Mammary epithelial cell (primary cell): ENCODE results near the gene BCL11B.

Source experiments
- EZH2 ChIP-seq: IDR thresholded peaks from 2 replicates; pipeline ENCODE4 v1.6.1; 2012; ENCODE audit warnings: low read length, inconsistent platforms, borderline replicate concordance
- TF ChIP-seq, protein P1 (sequence below), 2 donors: IDR thresholded peaks in 1 of 2; conservative IDR thresholded peaks in 1 of 2; 2 replicates each; pipeline ENCODE4 v1.5.1; 2011 to 2012; ENCODE audit warnings: inconsistent platforms in 2 of 2, low read length in 2 of 2, mild to moderate bottlenecking in 2 of 2, control low read depth in 1 of 2, low read depth in 1 of 2; ENCODE audit not compliant: insufficient read depth in 1 of 2; ENCODE audit errors: extremely low read depth in 1 of 2

GRCh38 chr14:99264691-99265450 is 7.1 kb downstream of the BCL11B start:
- TF ChIP-seq, protein P1, sequence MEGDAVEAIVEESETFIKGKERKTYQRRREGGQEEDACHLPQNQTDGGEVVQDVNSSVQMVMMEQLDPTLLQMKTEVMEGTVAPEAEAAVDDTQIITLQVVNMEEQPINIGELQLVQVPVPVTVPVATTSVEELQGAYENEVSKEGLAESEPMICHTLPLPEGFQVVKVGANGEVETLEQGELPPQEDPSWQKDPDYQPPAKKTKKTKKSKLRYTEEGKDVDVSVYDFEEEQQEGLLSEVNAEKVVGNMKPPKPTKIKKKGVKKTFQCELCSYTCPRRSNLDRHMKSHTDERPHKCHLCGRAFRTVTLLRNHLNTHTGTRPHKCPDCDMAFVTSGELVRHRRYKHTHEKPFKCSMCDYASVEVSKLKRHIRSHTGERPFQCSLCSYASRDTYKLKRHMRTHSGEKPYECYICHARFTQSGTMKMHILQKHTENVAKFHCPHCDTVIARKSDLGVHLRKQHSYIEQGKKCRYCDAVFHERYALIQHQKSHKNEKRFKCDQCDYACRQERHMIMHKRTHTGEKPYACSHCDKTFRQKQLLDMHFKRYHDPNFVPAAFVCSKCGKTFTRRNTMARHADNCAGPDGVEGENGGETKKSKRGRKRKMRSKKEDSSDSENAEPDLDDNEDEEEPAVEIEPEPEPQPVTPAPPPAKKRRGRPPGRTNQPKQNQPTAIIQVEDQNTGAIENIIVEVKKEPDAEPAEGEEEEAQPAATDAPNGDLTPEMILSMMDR (conservative IDR thresholded peaks at IDR 0.05 in 1 of 2, IDR thresholded peaks at IDR 0.05 in 1 of 2; ENCODE audit: extremely low read depth in 1 of 2, insufficient read depth in 1 of 2, low read depth in 1 of 2, low read length in 2 of 2) = no peak
- no peak for TF ChIP-seq EZH2
